ENCODE data around the gene GSS. TPM values are rescaled to one million over a fixed set of nuclear protein-coding genes. Genes with fewer than 3 reads are reported as not detected.

The GSS gene
- total RNA-seq, 4 donors from 2014 or later, result 28.8 to 61.6 (median 47.0) TPM

GRCh38 chr20:34984756-34985261 lies 29.2 kb upstream of the GSS start:
- TF ChIP-seq EP300 (IDR thresholded peaks at IDR 0.05) (no peak), POLR2A (IDR thresholded peaks at IDR 0.05) (no peak), CTCF (IDR thresholded peaks at IDR 0.05) (no peak)
- no peak for DNase-seq (ENCODE audit: low spot score in 2 of 2)
- H3K27ac ChIP-seq, result no peak overlapping the region
- peaks cover 0 to 38% (median 0%) of the 10 kb centered on the region in 4 donors for H3K4me1 ChIP-seq
- peaks cover 0 to 19% of the 10 kb centered on the region in 2 donors for H3K27me3 ChIP-seq
- no peak overlapping the region for H3K4me3 ChIP-seq
- peaks cover 0 to 7% (median 0%) of the 10 kb centered on the region in 3 donors for H3K36me3 ChIP-seq
- no peaks in the 10 kb centered on the region for H3K9me3 ChIP-seq
- WGBS, 2 donors, result 70 to 75% methylated on average over 8 to 18 of the region's 18 CpGs

GRCh38 chr20:34983995-34984735 lies 28.6 kb upstream of the GSS start:
- peaks cover 0 to 21% of the 10 kb centered on the region in 2 donors for H3K27me3 ChIP-seq
- no peaks in the 10 kb centered on the region for H3K9me3 ChIP-seq
- peaks cover 0 to 38% (median 0%) of the 10 kb centered on the region in 4 donors for H3K4me1 ChIP-seq
- no peak overlapping the region for H3K4me3 ChIP-seq
- peaks cover 0 to under 1% (median 0%) of the 10 kb centered on the region in 3 donors for H3K36me3 ChIP-seq
- 18 to 24% methylated on average over 10 to 14 of the region's 14 CpGs for WGBS, 2 donors
- TF ChIP-seq EP300 (IDR thresholded peaks at IDR 0.05) (no peak), POLR2A (IDR thresholded peaks at IDR 0.05) (no peak)
- no peak for DNase-seq (ENCODE audit: low spot score in 2 of 2)
- no peak overlapping the region for H3K27ac ChIP-seq

GRCh38 chr20:34983089-34983820 lies 27.6 kb upstream of the GSS start:
- DNase-seq (ENCODE audit: low spot score in 2 of 2), result no peak
- Histone ChIP-seq H3K27me3 (peaks cover 0 to 21% of the 10 kb centered on the region in 2 donors), H3K9me3 (no peaks in the 10 kb centered on the region), H3K4me3 (no peak overlapping the region), H3K27ac (no peak overlapping the region), H3K36me3 (no peaks in the 10 kb centered on the region), H3K4me1 (peaks cover 0 to 36% (median 0%) of the 10 kb centered on the region in 4 donors)
- no peak for TF ChIP-seq POLR2A (IDR thresholded peaks at IDR 0.05)
- no peak for TF ChIP-seq EP300 (IDR thresholded peaks at IDR 0.05)
- no peak for TF ChIP-seq CTCF (IDR thresholded peaks at IDR 0.05)
- WGBS, 2 donors, result 20 to 29% methylated on average over 5 of the region's 5 CpGs

- Histone ChIP-seq H3K9me3 (no peaks in the 10 kb centered on the region), H3K4me3 (no peak overlapping the region), H3K27ac (no peak overlapping the region), H3K4me1 (peaks cover 0 to 28% (median 0%) of the 10 kb centered on the region in 4 donors), H3K36me3 (no peaks in the 10 kb centered on the region), H3K27me3 (peaks cover 0 to 21% of the 10 kb centered on the region in 2 donors)
- no peak for DNase-seq (ENCODE audit: low spot score in 2 of 2)
- TF ChIP-seq POLR2A (IDR thresholded peaks at IDR 0.05) (no peak), EP300 (IDR thresholded peaks at IDR 0.05) (no peak), CTCF (IDR thresholded peaks at IDR 0.05) (no peak)
- 86 to 87% methylated on average over 21 of the region's 21 CpGs for WGBS, 2 donors
These were observed 26.9 kb upstream of the GSS start for GRCh38 chr20:34982270-34983088.

GRCh38 chr20:34980543-34981233 lies 25.1 kb upstream of the GSS start:
- TF ChIP-seq EP300 (IDR thresholded peaks at IDR 0.05) (no peak), POLR2A (IDR thresholded peaks at IDR 0.05) (no peak), CTCF (IDR thresholded peaks at IDR 0.05) (no peak)
- H3K27me3 ChIP-seq, result peaks cover 0 to 21% of the 10 kb centered on the region in 2 donors

More at GRCh38 chr20:34980543-34981233, 25.1 kb upstream of the GSS start:
- no peak overlapping the region for H3K27ac ChIP-seq
- no peaks in the 10 kb centered on the region for H3K9me3 ChIP-seq
- H3K4me3 ChIP-seq, result no peak overlapping the region
- DNase-seq (ENCODE audit: low spot score in 2 of 2), result no peak
- peaks cover 0 to 14% (median 0%) of the 10 kb centered on the region in 4 donors for H3K4me1 ChIP-seq
- no peaks in the 10 kb centered on the region for H3K36me3 ChIP-seq
- WGBS, 2 donors, result 80 to 85% methylated on average over 22 of the region's 22 CpGs
